DOHH2 (cell line): ENCODE data around the gene MGRN1.

Experiments used
- H3F3A ChIP-seq: fragments of 200-600 bp; sonication (generic), shearing (Covaris generic); 2 replicates; pipeline ENCODE4 v1.6.0; 2016; ENCODE audit warnings: antibody characterized with exemption, mild to moderate bottlenecking; ENCODE audit not compliant: control insufficient read depth, insufficient read depth
- H3K27ac ChIP-seq: fragments of 200-600 bp; sonication (generic); 2 replicates; pipeline ENCODE4 v1.5.1; 2014; ENCODE audit warnings: low read depth, mild to moderate bottlenecking, low read length, moderate library complexity
- H3K27me3 ChIP-seq: fragments of 200-600 bp; sonication (generic); 2 replicates; pipeline ENCODE4 v1.6.1; 2014; ENCODE audit warnings: mild to moderate bottlenecking, low read length, mixed read lengths; ENCODE audit not compliant: control insufficient read depth
- H3K36me3 ChIP-seq: fragments of 200-600 bp; sonication (generic); 2 replicates; pipeline ENCODE4 v1.6.1; 2014; ENCODE audit warnings: mild to moderate bottlenecking, low read length, moderate library complexity, mixed read lengths; ENCODE audit not compliant: control insufficient read depth
- H3K4me1 ChIP-seq: fragments of 200-600 bp; sonication (generic); 2 replicates; pipeline ENCODE4 v1.6.1; 2014; ENCODE audit warnings: mild to moderate bottlenecking, low read length, mixed read lengths; ENCODE audit not compliant: control insufficient read depth
- H3K4me2 ChIP-seq: fragments of 200-600 bp; sonication (generic); 2 replicates; pipeline ENCODE4 v1.6.0; 2014; ENCODE audit warnings: mild to moderate bottlenecking, low read length, moderate library complexity
- H3K4me3 ChIP-seq: fragments of 200-600 bp; sonication (generic); 2 replicates; pipeline ENCODE4 v1.5.1; 2014; ENCODE audit warnings: mild to moderate bottlenecking, low read length, mixed read lengths
- H3K79me2 ChIP-seq: fragments of 200-600 bp; sonication (generic); 2 replicates; pipeline ENCODE4 v1.6.1; 2014; ENCODE audit warnings: mild to moderate bottlenecking, low read length, mixed read lengths; ENCODE audit not compliant: control insufficient read depth
- H3K9me2 ChIP-seq: fragments of 200-600 bp; sonication (generic); replicated peaks from 2 replicates; pipeline ENCODE4 v1.6.1; 2014; ENCODE audit warnings: mild to moderate bottlenecking, low read length, mixed read lengths; ENCODE audit not compliant: control insufficient read depth
- H3K9me3 ChIP-seq: fragments of 200-600 bp; sonication (generic); 2 replicates; pipeline ENCODE4 v1.6.1; 2014; ENCODE audit warnings: antibody characterized with exemption, low read length, mixed read lengths; ENCODE audit not compliant: control insufficient read depth, insufficient read depth
- H4K20me1 ChIP-seq: fragments of 200-600 bp; sonication (generic); 2 replicates; pipeline ENCODE4 v1.6.0; 2014; ENCODE audit warnings: low read depth, mild to moderate bottlenecking, antibody characterized with exemption, low read length, moderate library complexity; ENCODE audit not compliant: control insufficient read depth, insufficient read depth
- EZH2phosphoT487 ChIP-seq: fragments of 200-600 bp; sonication (generic); IDR thresholded peaks from 2 replicates; pipeline ENCODE4 v1.6.1; 2017; ENCODE audit warnings: borderline replicate concordance, mild to moderate bottlenecking, antibody characterized with exemption, low read length, moderate library complexity, mixed read lengths
- TF ChIP-seq, protein P1 (sequence below): fragments of 200-600 bp; sonication (generic); IDR thresholded peaks from one replicate; pipeline ENCODE4 v1.5.1; 2014; ENCODE audit warnings: antibody characterized with exemption, mild to moderate bottlenecking, low read depth, low read length; ENCODE audit not compliant: poor library complexity, severe bottlenecking

The MGRN1 gene

DNA sequence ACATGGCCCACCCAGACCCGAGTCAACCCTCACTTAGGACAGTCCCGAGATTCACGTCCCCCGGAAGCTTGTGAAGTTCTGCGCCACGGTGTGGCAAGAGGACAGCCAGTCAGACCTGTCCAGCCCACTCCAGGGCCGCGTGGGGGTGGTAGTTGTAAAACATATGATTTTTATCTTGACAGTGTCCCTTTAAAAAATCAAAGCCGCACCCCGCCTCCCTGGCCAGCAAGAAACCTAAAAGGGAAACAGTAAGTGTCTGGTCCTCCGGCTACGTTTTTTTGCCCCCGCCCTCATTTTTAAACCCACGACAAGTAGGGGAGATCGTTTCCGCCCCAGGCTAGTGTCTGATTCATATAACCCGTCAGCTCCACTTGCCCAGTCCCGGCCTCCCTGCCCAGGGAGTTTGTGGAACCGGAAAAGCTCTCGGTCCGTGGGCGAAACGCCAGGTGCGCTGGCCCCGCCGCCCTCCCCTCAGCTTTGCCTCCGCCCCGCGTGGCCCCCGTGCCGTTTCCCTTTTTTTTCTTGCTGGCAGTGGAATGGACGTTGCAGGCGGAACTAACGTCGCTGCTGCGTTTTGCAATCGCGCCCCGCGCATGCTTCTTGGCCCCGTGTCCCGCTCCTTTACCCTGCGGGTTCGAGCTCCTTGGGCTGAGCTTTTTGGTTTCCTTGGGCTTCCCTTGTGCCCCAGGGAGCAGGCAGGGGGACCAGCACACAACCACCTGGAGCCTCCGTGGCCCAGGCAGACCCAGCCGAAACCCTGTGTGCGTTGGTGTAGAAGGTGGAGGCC, 55.4 kb downstream of the MGRN1 start:
- Histone ChIP-seq H3K27me3 (no peaks in the 10 kb centered on the region), H3K4me3 (no peak overlapping the region), H3K9me2 (no peaks in the 10 kb centered on the region), H3K9me3 (no peaks in the 10 kb centered on the region), H3K4me2 (no peak overlapping the region), H3F3A (no peaks in the 10 kb centered on the region), H4K20me1 (no peaks in the 10 kb centered on the region), H3K79me2 (no peaks in the 10 kb centered on the region), H3K27ac (no peak overlapping the region), H3K36me3 (no peaks in the 10 kb centered on the region), H3K4me1 (no peaks in the 10 kb centered on the region)
- TF ChIP-seq, protein P1, sequence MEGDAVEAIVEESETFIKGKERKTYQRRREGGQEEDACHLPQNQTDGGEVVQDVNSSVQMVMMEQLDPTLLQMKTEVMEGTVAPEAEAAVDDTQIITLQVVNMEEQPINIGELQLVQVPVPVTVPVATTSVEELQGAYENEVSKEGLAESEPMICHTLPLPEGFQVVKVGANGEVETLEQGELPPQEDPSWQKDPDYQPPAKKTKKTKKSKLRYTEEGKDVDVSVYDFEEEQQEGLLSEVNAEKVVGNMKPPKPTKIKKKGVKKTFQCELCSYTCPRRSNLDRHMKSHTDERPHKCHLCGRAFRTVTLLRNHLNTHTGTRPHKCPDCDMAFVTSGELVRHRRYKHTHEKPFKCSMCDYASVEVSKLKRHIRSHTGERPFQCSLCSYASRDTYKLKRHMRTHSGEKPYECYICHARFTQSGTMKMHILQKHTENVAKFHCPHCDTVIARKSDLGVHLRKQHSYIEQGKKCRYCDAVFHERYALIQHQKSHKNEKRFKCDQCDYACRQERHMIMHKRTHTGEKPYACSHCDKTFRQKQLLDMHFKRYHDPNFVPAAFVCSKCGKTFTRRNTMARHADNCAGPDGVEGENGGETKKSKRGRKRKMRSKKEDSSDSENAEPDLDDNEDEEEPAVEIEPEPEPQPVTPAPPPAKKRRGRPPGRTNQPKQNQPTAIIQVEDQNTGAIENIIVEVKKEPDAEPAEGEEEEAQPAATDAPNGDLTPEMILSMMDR, result no peak
- TF ChIP-seq EZH2phosphoT487, result no peak

DNA sequence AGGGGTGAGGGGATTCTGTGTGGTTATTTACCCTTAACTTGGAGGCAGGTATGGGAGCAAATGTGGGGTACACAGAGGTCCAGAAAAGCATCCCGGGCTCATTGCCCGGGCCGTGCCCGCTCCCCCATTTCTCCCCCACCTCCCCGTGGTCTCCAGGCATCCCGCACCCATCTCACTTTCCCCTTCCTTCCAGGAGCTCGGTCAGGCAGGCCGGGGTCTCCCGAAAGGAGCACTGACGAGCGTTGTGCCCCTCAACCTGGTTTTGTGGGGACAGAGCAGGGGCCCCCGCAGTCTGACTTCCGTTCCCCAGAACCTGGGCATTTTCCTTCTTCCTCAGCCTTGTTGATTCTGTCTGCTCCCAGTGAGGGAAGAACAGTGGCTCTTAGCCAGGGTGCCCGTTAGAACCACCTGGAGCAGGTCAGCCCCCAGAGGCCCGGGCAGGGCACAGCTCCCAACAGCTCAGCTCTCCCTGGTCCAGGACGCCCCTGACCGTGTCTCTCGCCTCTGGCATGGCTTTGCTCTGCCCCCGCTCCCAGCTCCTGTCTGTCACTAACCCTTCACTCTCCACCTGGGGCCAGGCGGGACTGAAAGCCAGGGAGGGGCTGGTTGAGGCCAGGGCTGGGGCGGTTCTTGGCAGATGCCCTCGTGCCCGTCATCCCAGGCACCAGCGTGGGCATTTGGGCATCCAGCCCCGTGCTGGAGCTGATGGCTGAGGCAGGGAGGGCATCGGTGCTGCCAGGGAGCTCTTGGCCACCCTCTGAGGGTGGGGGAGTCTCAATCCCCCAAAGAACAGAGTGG, 56.2 kb downstream of the MGRN1 start:
- Histone ChIP-seq H3K27ac (no peak overlapping the region), H3K9me3 (no peaks in the 10 kb centered on the region)

DNA sequence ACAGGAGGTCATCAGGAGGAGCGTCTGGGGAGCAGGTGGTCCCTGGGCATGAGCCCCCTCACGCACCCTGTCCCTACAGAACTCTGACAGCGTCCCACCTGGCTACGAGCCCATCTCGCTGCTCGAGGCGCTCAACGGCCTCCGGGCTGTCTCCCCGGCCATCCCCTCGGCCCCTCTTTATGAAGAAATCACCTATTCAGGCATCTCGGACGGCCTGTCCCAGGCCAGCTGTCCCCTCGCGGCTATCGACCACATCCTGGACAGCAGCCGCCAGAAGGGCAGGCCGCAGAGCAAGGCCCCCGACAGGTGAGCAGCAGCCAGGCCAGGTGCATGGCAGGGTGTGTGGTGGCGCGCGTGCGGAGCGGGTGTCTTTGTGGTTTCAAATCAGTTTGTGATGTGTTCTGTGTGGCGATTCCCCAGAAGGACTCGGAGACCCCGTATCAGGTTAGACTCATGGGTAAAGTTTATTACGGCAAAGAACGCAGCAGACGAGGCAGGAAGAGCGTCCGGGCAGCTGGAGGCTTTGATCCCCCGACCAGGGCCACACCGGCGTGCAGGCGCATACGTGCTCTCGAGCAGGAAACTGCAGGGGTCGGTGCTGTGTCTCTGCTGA, 57.0 kb downstream of the MGRN1 start:
- TF ChIP-seq EZH2phosphoT487, result no peak
- TF ChIP-seq, protein P1, result no peak
- Histone ChIP-seq H3K27me3 (no peaks in the 10 kb centered on the region), H3K79me2 (no peaks in the 10 kb centered on the region), H3K36me3 (no peaks in the 10 kb centered on the region), H3F3A (no peaks in the 10 kb centered on the region), H3K9me3 (no peaks in the 10 kb centered on the region), H3K9me2 (no peaks in the 10 kb centered on the region), H3K4me3 (no peak overlapping the region), H3K4me2 (no peak overlapping the region), H4K20me1 (no peaks in the 10 kb centered on the region), H3K4me1 (no peaks in the 10 kb centered on the region), H3K27ac (no peak overlapping the region)

More for the DNA sequence above, 56.2 kb downstream of the MGRN1 start:
- H3K36me3 ChIP-seq, result no peaks in the 10 kb centered on the region
- H4K20me1 ChIP-seq, result no peaks in the 10 kb centered on the region
- no peaks in the 10 kb centered on the region for H3K9me2 ChIP-seq
- no peaks in the 10 kb centered on the region for H3K27me3 ChIP-seq
- H3F3A ChIP-seq, result no peaks in the 10 kb centered on the region
- no peaks in the 10 kb centered on the region for H3K79me2 ChIP-seq
- no peaks in the 10 kb centered on the region for H3K4me1 ChIP-seq
- TF ChIP-seq, protein P1, result no peak
- no peak for TF ChIP-seq EZH2phosphoT487
- H3K4me3 ChIP-seq, result no peak overlapping the region
- H3K4me2 ChIP-seq, result no peak overlapping the region
